HepG2 (cell line): ENCODE measurements around the gene SMCO4. TPM values are rescaled to one million over a fixed set of nuclear protein-coding genes. Genes with fewer than 3 reads are reported as not detected.

Experiments
- ATAC-seq: fragments of 200-7000 bp; cut with Tn5 transposase; 3 replicates; pipeline ENCODE4 v1.9.1; 2020; ENCODE audit warnings: mild to moderate bottlenecking, moderate library complexity
- Bru-seq: library from RNA; stranded (reverse); fragments of 400-500 nt; gene quantifications from one replicate; lab custom pipeline; 2021; lab: Mats Ljungman, UMichigan
- BruChase-seq, 2 experiments: library from RNA; stranded (reverse); fragments of 400-500 nt; gene quantifications; one replicate each; lab custom pipeline; 2021; lab: Mats Ljungman, UMichigan
- BruUV-seq: library from RNA; stranded (reverse); fragments of 400-500 nt; replicated peaks from 2 replicates; lab custom pipeline; 2021; lab: Mats Ljungman, UMichigan
- CTCF ChIA-PET: fragments of 300-600 bp; formaldehyde crosslinking; extraction: SDS; loops from one replicate; lab custom pipeline; 2021; ENCODE audit warnings: low total read pairs, inconsistent platforms, low intra/inter-chr PET ratio; lab: Yijun Ruan, JAX
- POLR2A ChIA-PET: fragments of 350-600 bp; sonication (Branson Sonifier 250); formaldehyde crosslinking; loops from one replicate; lab custom pipeline; 2020; ENCODE audit warnings: antibody characterized with exemption, inconsistent platforms; lab: Yijun Ruan, JAX
- DNase-seq: peaks from one replicate; pipeline ENCODE4 v3.0.0-alpha.2; 2015; ENCODE audit warnings: low spot score
- FAIRE-seq: peaks from 3 replicates; lab custom pipeline; 2011; peaks lifted over from hg19 to GRCh38; lab: Jason Lieb, UNC
- H2AFZ ChIP-seq: one replicate; pipeline ENCODE4 v1.6.1; 2011; ENCODE audit warnings: low read length, inconsistent platforms
- H3K27ac ChIP-seq: fragments of 300-600 bp; 3 replicates; pipeline ENCODE4 v1.8.0; 2011; ENCODE audit warnings: mixed run types, mild to moderate bottlenecking, mixed read lengths, low read length, inconsistent platforms; ENCODE audit not compliant: insufficient read depth; ENCODE audit errors: extremely low read length
- H3K27me3 ChIP-seq, 2 experiments: fragments of 200-600 bp in 1 of 2; 2 replicates in 1 of 2; 3 replicates in 1 of 2; pipeline versions ENCODE4 v1.6.0 to v1.8.0; 2011; ENCODE audit warnings: low read length in 2 of 2, mild to moderate bottlenecking in 2 of 2, moderate library complexity in 2 of 2, inconsistent platforms in 1 of 2; ENCODE audit not compliant: insufficient read depth in 2 of 2, control insufficient read depth in 1 of 2
- H3K36me3 ChIP-seq, 2 experiments: fragments of 200-600 bp in 1 of 2; replicated peaks in 1 of 2; 2 replicates in 1 of 2; 3 replicates in 1 of 2; pipeline versions ENCODE4 v1.5.1 to v1.8.0; 2011; ENCODE audit warnings: low read length in 2 of 2, inconsistent platforms in 1 of 2; ENCODE audit not compliant: insufficient read depth in 2 of 2, control insufficient read depth in 1 of 2
- H3K4me1 ChIP-seq: 2 replicates; pipeline ENCODE4 v1.5.1; 2012; ENCODE audit warnings: low read length, inconsistent platforms; ENCODE audit not compliant: insufficient read depth
- H3K4me2 ChIP-seq: 2 replicates; pipeline ENCODE4 v1.6.0; 2011; ENCODE audit warnings: low read depth, low read length, inconsistent platforms
- H3K4me3 ChIP-seq, 3 experiments: fragments of 200-600 bp in 1 of 3; sonication (generic), shearing (Covaris generic) in 1 of 3; replicated peaks in 1 of 3; 2 replicates each; pipeline ENCODE4 v1.5.1; 2011 to 2016; ENCODE audit warnings: low read length in 3 of 3, inconsistent platforms in 2 of 3, low read depth in 2 of 3, mild to moderate bottlenecking in 2 of 3, control low read depth in 1 of 3, mixed read lengths in 1 of 3; ENCODE audit not compliant: insufficient read depth in 1 of 3
- H3K79me2 ChIP-seq: one replicate; pipeline ENCODE4 v1.6.1; 2011; ENCODE audit warnings: low read length, inconsistent platforms; ENCODE audit not compliant: insufficient read depth
- H3K9ac ChIP-seq: 2 replicates; pipeline ENCODE4 v1.6.0; 2011; ENCODE audit warnings: mild to moderate bottlenecking, low read depth, low read length, inconsistent platforms; ENCODE audit not compliant: insufficient read depth
- H3K9me3 ChIP-seq: 2 replicates; pipeline ENCODE4 v1.5.1; 2012; ENCODE audit warnings: mild to moderate bottlenecking, low read length
- H4K20me1 ChIP-seq: 2 replicates; pipeline ENCODE4 v1.6.0; 2011; ENCODE audit warnings: inconsistent platforms, mild to moderate bottlenecking, low read length, moderate library complexity; ENCODE audit not compliant: insufficient read depth
- ARNT2 ChIP-seq: sonication (generic); formaldehyde crosslinking; IDR thresholded peaks from 2 replicates; pipeline ENCODE4 v1.8.0; 2022; ENCODE audit warnings: mild to moderate bottlenecking, low read depth, missing genetic modification reagents, moderate library complexity
- ATF7 ChIP-seq, 2 experiments: fragments of 450-650 bp in 1 of 2; sonication (generic) in 1 of 2; formaldehyde crosslinking in 1 of 2; IDR thresholded peaks; 2 replicates each; pipeline versions ENCODE4 v1.4.0 to v1.6.1; 2016 to 2020; ENCODE audit warnings: antibody characterized with exemption in 1 of 2, mild to moderate bottlenecking in 1 of 2, missing genetic modification reagents in 1 of 2
- HCFC1 ChIP-seq: fragments of 150-350 bp; IDR thresholded peaks from 2 replicates; pipeline ENCODE4 v1.6.1; 2014; ENCODE audit warnings: low read depth, low read length
- HDAC2 ChIP-seq: sonication (generic); formaldehyde crosslinking; IDR thresholded peaks from 2 replicates; pipeline ENCODE4 v1.4.0; 2020; ENCODE audit warnings: missing genetic modification reagents
- HMGA1 ChIP-seq: sonication (generic); formaldehyde crosslinking; conservative IDR thresholded peaks from 2 replicates; pipeline ENCODE4 v1.4.0; 2020; ENCODE audit warnings: missing genetic modification reagents
- TFDP1 ChIP-seq: IDR thresholded peaks from 2 replicates; pipeline ENCODE4 v1.6.1; 2016; ENCODE audit warnings: missing compliant biosample characterization, missing genetic modification reagents, borderline replicate concordance
- ZNF205 ChIP-seq: IDR thresholded peaks from 2 replicates; pipeline ENCODE4 v1.6.1; 2018; ENCODE audit warnings: missing biosample characterization, missing genetic modification reagents
- ZNF230 ChIP-seq: sonication (generic); formaldehyde crosslinking; IDR thresholded peaks from 2 replicates; pipeline ENCODE4 v1.4.0; 2020; ENCODE audit warnings: mild to moderate bottlenecking, missing genetic modification reagents
- ZNF501 ChIP-seq: sonication (generic); formaldehyde crosslinking; IDR thresholded peaks from 2 replicates; pipeline ENCODE4 v1.5.1; 2020; ENCODE audit warnings: mild to moderate bottlenecking, moderate library complexity, missing genetic modification reagents
- ZNF605 ChIP-seq: sonication (generic); formaldehyde crosslinking; IDR thresholded peaks from 2 replicates; pipeline ENCODE4 v1.8.0; 2022; ENCODE audit warnings: mild to moderate bottlenecking, missing genetic modification reagents
- WGBS: methylation state at CpG from one replicate; pipeline ENCODE4 v1.1.6; 2017; ENCODE audit warnings: low lambda C conversion rate; 5-methylcytosine and 5-hydroxymethylcytosine counted together
- in situ Hi-C: cut with HindIII; loops from 2 replicates; pipeline ENCODE4 v1.10.0; 2017; ENCODE audit warnings: low pct_unique_long_range_greater_than_20kb; ENCODE audit not compliant: extremely low pct_ligation_motif_present
- intact Hi-C: fragments of 100-400 bp; cut with micrococcal nuclease; formaldehyde crosslinking; loops from one replicate; pipeline ENCODE4 v1.10.0; 2022; ENCODE audit not compliant: unreplicated experiment
- long read RNA-seq, 2 experiments: library from RNA in 1 of 2; library from polyadenylated mRNA in 1 of 2; stranded (forward) in 1 of 2; unstranded in 1 of 2; transcript quantifications; one replicate each; pipeline ENCODE4 v2.0.0, GENCODE V29; 2019 to 2022
- polyA minus RNA-seq, 3 experiments: library from RNA; depleted of rRNA, polyadenylated mRNA; stranded (reverse); fragments of >200 nt; gene quantifications; 2 replicates each; pipeline ENCODE4 v1.2.3, GENCODE V29; 2011; ENCODE audit warnings: low replicate concordance in 1 of 3
- polyA plus RNA-seq, 8 experiments: library from polyadenylated mRNA; depleted of rRNA in 3 of 8; stranded (reverse) in 7 of 8; unstranded in 1 of 8; fragments of >200 nt; fragmentation: Illumina TruSeq in 4 of 8; extraction: Trizol in 4 of 8; gene quantifications; 2 replicates each; pipeline versions ENCODE4 v1.2.1 to v1.2.3, GENCODE V29; 2011 to 2016; ENCODE audit warnings: low read depth in 4 of 8, missing spikeins in 1 of 8, mixed read lengths in 1 of 8; ENCODE audit not compliant: insufficient read depth in 1 of 8
- total RNA-seq, 5 experiments: library from RNA; depleted of rRNA; stranded (reverse); fragments of >200 nt; fragmentation: Illumina TruSeq; extraction: Trizol; gene quantifications; 2 replicates each; pipeline ENCODE4 v1.2.3, GENCODE V29; 2016; ENCODE audit warnings: low read depth in 1 of 5
- TF ChIP-seq, protein P1 (sequence below): sonication (generic); formaldehyde crosslinking; IDR thresholded peaks from 2 replicates; pipeline ENCODE4 v1.4.0; 2020; ENCODE audit warnings: missing genetic modification reagents

Gene SMCO4, protein sequence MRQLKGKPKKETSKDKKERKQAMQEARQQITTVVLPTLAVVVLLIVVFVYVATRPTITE
- 26.8 and 28.5 TPM in 2 replicates for total RNA-seq (2016; rRNA removed; fragmentation: Illumina TruSeq; extraction: Trizol)
- 32.8 and 44.9 TPM in 2 replicates for total RNA-seq (2016; cell fraction: cytosol; rRNA removed; fragmentation: Illumina TruSeq; extraction: Trizol; ENCODE audit: low read depth)
- total RNA-seq (2016; cell fraction: insoluble cytoplasmic fraction; rRNA removed; fragmentation: Illumina TruSeq; extraction: Trizol) = 24.0 and 27.8 TPM in 2 replicates
- 39.9 and 58.1 TPM in 2 replicates for total RNA-seq (2016; cell fraction: membrane; rRNA removed; fragmentation: Illumina TruSeq; extraction: Trizol)
- total RNA-seq (2016; cell fraction: nucleus; rRNA removed; fragmentation: Illumina TruSeq; extraction: Trizol) = 9.4 and 14.7 TPM in 2 replicates
- polyA plus RNA-seq (2011; rRNA removed) = 10.6 and 11.7 TPM in 2 replicates
- 8.0 and 8.3 TPM in 2 replicates for polyA plus RNA-seq (2011; cell fraction: cytosol; rRNA removed)
- polyA plus RNA-seq (2011; cell fraction: nucleus; rRNA removed) = 7.7 and 10.0 TPM in 2 replicates
- polyA plus RNA-seq (2012) = 19.1 and 21.9 TPM in 2 replicates
- 45.6 and 73.6 TPM in 2 replicates for polyA plus RNA-seq (2016; cell fraction: cytosol; fragmentation: Illumina TruSeq; extraction: Trizol; ENCODE audit: low read depth)
- 34.5 and 47.2 TPM in 2 replicates for polyA plus RNA-seq (2016; cell fraction: insoluble cytoplasmic fraction; fragmentation: Illumina TruSeq; extraction: Trizol; ENCODE audit: low read depth)
- polyA plus RNA-seq (2016; cell fraction: membrane; fragmentation: Illumina TruSeq; extraction: Trizol; ENCODE audit: low read depth) = 48.5 and 75.7 TPM in 2 replicates
- polyA plus RNA-seq (2016; cell fraction: nucleus; fragmentation: Illumina TruSeq; extraction: Trizol; ENCODE audit: insufficient read depth, low read depth) = 26.9 and 36.1 TPM in 2 replicates
- polyA minus RNA-seq (2011; rRNA and poly(A)+ RNA removed; ENCODE audit: low replicate concordance) = 1.9 and 16.7 TPM in 2 replicates
- polyA minus RNA-seq (2011; cell fraction: cytosol; rRNA and poly(A)+ RNA removed) = 3.5 TPM in 1 of 2 replicates, not detected in the other
- polyA minus RNA-seq (2011; cell fraction: nucleus; rRNA and poly(A)+ RNA removed) = 2.2 and 6.6 TPM in 2 replicates
- percentile 77 among the genes with signal in this experiment for Bru-seq, nascent RNA
- percentile 61 among the genes with signal in this experiment for BruChase-seq, experiment 1, labeled RNA remaining after a 6-hour chase
- percentile 76 among the genes with signal in this experiment for BruChase-seq, experiment 2, labeled RNA remaining after a 2-hour chase
- long read RNA-seq, experiment 1, transcript SMCO4-201 (3 exons, 1,104 nt) = major isoform, 19 of 30 reads
- long read RNA-seq, experiment 1, partial matches to known transcripts = 2 of 30 reads
- long read RNA-seq, experiment 1, other reads (novel, unspliced or antisense) = 9 of 30 reads
- long read RNA-seq, experiment 2, transcript SMCO4-206 (1 exons, 180 nt) = minor isoform, 5 of 42 reads
- long read RNA-seq, experiment 2, transcript SMCO4-201 (3 exons, 1,104 nt) = major isoform, 22 of 42 reads
- long read RNA-seq, experiment 2, partial matches to known transcripts = 4 of 42 reads
- long read RNA-seq, experiment 2, other reads (novel, unspliced or antisense) = 11 of 42 reads

DNA sequence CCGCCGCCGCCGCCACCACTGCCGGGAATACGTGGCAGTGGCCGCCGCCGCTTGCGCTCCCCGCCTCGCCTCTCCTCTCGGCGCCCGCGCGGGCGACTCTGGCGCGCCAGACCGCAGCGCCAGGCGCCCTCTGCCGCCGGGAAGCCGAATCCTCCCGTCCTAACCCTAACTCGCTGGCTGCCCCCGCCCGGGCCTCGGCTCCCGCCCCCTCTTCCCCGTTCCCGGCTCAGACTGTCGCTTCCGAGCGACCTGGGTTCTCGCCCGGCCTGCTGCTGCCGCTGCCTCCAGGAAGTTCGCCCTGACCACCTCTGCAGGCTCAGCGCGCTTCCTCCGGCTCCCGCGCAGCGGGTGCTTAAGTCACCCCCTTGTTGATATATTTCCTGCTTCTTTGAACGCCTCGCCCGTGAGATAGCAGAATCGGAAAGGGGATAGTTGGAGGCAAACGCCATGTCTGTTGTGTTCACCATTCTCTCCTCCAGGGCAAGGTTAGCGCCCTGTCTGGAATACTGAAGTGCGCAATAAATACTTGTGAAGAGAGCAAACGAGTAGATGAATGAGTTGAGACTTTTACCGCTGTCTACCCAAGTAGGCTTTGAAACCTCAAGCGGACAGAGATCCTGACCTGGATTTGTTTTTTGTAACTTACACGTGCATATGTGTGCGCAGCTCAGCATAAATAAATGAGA lies at the start of gene SMCO4:
Gene SMCO4, minus strand, starts transcription at position 100 of the 686 bp plus-strand sequence. CDS start 64,202 bp downstream, outside the sequence.
- Histone ChIP-seq H3K9ac (peak within 1 kb of the TSS; percentile 70), H3K4me3 (peak within 1 kb of the TSS; percentile 77 to 83 (median 79)), H3K27ac (peak within 1 kb of the TSS; percentile 67), H3K36me3 (no peaks in the 10 kb centered on the region), H3K9me3 (no peaks in the 10 kb centered on the region), H3K27me3 (peaks cover 0 to 7% of the 10 kb centered on the region in 2 experiments; a peak in 1 of 5 replicates), H2AFZ (peak within 1 kb of the TSS; percentile 80), H4K20me1 (no peaks in the 10 kb centered on the region), H3K4me2 (peak within 1 kb of the TSS; percentile 96), H3K79me2 (peaks cover 27% of the 10 kb centered on the region), H3K4me1 (peaks cover 44% of the 10 kb centered on the region)
- DNase-seq (peak; percentile 62), ATAC-seq (peak; percentile 89), FAIRE-seq (no peak)
- intact Hi-C loops (loop anchor here (1.0 to 2.0 kb wide), 3 partner anchors 56 to 307 kb away; no protein-coding TSS in a partner anchor), in situ Hi-C loops (loop anchor here (5.0 kb wide), 1 partner anchor 306 kb away; no protein-coding TSS in a partner anchor)
- ChIA-PET POLR2A (interaction anchor here (1.2 to 3.0 kb wide), 3 partner anchors 51 to 307 kb away, joined by 4 to 25 read pairs (median 10); no protein-coding TSS in a partner anchor), CTCF (interaction anchor here (1.0 to 1.3 kb wide), 4 partner anchors 13 to 309 kb away, joined by 3 to 7 read pairs (median 4); no protein-coding TSS in a partner anchor)
- BruUV-seq = no TSS peak
- 14% methylated on average over 27 of the region's 59 CpGs for WGBS
- TF ChIP-seq HDAC2 (CRISPR knock-in tag) (peak; percentile 81), ZNF230 (CRISPR knock-in tag) (0 out of 2 replicates have a peak, but pooled peaks have one; percentile 65), HMGA1 (CRISPR knock-in tag) (no peak), ATF7 (IDR thresholded peaks at IDR 0.05) (no peak), ATF7 (CRISPR knock-in tag; IDR thresholded peaks at IDR 0.05) (no peak), TFDP1 (CRISPR knock-in tag) (peak; percentile 50; the same call in 1 of the 2 replicates), ARNT2 (CRISPR knock-in tag) (0 out of 2 replicates have a peak, but pooled peaks have one; percentile 40), HCFC1 (no peak), ZNF205 (CRISPR knock-in tag) (peak; percentile 52; the same call in 1 of the 2 replicates), ZNF605 (CRISPR knock-in tag) (peak; percentile 70), ZNF501 (peak; percentile 84)
- TF ChIP-seq, protein P1, sequence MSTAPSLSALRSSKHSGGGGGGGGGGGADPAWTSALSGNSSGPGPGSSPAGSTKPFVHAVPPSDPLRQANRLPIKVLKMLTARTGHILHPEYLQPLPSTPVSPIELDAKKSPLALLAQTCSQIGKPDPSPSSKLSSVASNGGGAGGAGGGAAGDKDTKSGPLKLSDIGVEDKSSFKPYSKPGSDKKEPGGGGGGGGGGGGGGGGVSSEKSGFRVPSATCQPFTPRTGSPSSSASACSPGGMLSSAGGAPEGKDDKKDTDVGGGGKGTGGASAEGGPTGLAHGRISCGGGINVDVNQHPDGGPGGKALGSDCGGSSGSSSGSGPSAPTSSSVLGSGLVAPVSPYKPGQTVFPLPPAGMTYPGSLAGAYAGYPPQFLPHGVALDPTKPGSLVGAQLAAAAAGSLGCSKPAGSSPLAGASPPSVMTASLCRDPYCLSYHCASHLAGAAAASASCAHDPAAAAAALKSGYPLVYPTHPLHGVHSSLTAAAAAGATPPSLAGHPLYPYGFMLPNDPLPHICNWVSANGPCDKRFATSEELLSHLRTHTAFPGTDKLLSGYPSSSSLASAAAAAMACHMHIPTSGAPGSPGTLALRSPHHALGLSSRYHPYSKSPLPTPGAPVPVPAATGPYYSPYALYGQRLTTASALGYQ = 0 out of 2 replicates have a peak, but pooled peaks have one; percentile 33
